Peyer's patch (tissue), 4 donors: ENCODE results near the gene TES. TPM values are rescaled to one million over a fixed set of nuclear protein-coding genes. Genes with fewer than 3 reads are reported as not detected.

Source experiments
- DNase-seq, 3 donors: peaks; one replicate each; pipeline ENCODE4 v3.0.0-alpha.2; 2017 to 2019
- H3K27ac ChIP-seq, 4 donors: fragments of 200-600 bp; sonication (generic); one replicate each; pipeline ENCODE4 v1.5.1; 2016 to 2019
- H3K27me3 ChIP-seq, 2 donors: fragments of 200-600 bp; sonication (generic); one replicate each; pipeline ENCODE4 v1.5.1; 2019
- H3K36me3 ChIP-seq, 3 donors: fragments of 200-600 bp; sonication (generic); one replicate each; pipeline ENCODE4 v1.5.1; 2016 to 2019
- H3K4me1 ChIP-seq, 4 donors: fragments of 200-600 bp; sonication (generic); one replicate each; pipeline ENCODE4 v1.5.1; 2016 to 2019
- H3K4me3 ChIP-seq, 4 donors: fragments of 200-600 bp; sonication (generic); 1 replicate in 3 of 4; 2 replicates in 1 of 4; pipeline ENCODE4 v1.5.1; 2016 to 2019; ENCODE audit warnings: mild to moderate bottlenecking in 1 of 4
- H3K9me3 ChIP-seq, 4 donors: fragments of 200-600 bp; sonication (generic); one replicate each; pipeline ENCODE4 v1.5.1; 2016 to 2019; ENCODE audit warnings: mild to moderate bottlenecking in 1 of 4
- CTCF ChIP-seq, 6 experiments: fragments of 450-650 bp in 4 of 6; fragments of 200-600 bp in 2 of 6; sonication (generic) in 1 of 6; IDR thresholded peaks; one replicate each; pipeline ENCODE4 v1.5.1; 2017 to 2019; ENCODE audit warnings: antibody characterized with exemption in 6 of 6, mild to moderate bottlenecking in 3 of 6, moderate library complexity in 1 of 6
- POLR2A ChIP-seq, 2 donors: fragments of 450-650 bp; IDR thresholded peaks; one replicate each; pipeline ENCODE4 v1.5.1; 2017; ENCODE audit warnings: antibody characterized with exemption in 2 of 2, mild to moderate bottlenecking in 2 of 2, moderate library complexity in 2 of 2
- total RNA-seq, 4 donors: library from RNA; depleted of rRNA; stranded (reverse); fragments of >200 nt; gene quantifications; one replicate each; pipeline ENCODE4 v1.1.0, GENCODE V29; 2016

Gene TES
- total RNA-seq, 4 donors from 2014 or later, result 62.7 to 97.4 (median 69.6) TPM

GRCh38 chr7:116259871-116260440 lies 49.6 kb downstream of the TES start:
- Histone ChIP-seq H3K36me3 (peaks cover 0 to 11% (median 0%) of the 10 kb centered on the region in 3 donors), H3K27me3 (no peaks in the 10 kb centered on the region), H3K27ac (no peak overlapping the region), H3K4me1 (no peaks in the 10 kb centered on the region), H3K4me3 (no peak overlapping the region), H3K9me3 (no peaks in the 10 kb centered on the region)
- TF ChIP-seq POLR2A (IDR thresholded peaks at IDR 0.05) (no peak), CTCF (IDR thresholded peaks at IDR 0.05) (no peak)
- DNase-seq, result no peak

GRCh38 chr7:116261904-116262303 lies 51.6 kb downstream of the TES start:
- no peaks in the 10 kb centered on the region for H3K9me3 ChIP-seq
- H3K36me3 ChIP-seq, result peaks cover 0 to 9% (median 0%) of the 10 kb centered on the region in 3 donors
- H3K27ac ChIP-seq, result no peak overlapping the region
- no peak for TF ChIP-seq CTCF (IDR thresholded peaks at IDR 0.05)
- TF ChIP-seq POLR2A (IDR thresholded peaks at IDR 0.05), result no peak
- H3K4me1 ChIP-seq, result no peaks in the 10 kb centered on the region
- no peaks in the 10 kb centered on the region for H3K27me3 ChIP-seq
- no peak overlapping the region for H3K4me3 ChIP-seq
- DNase-seq, result no peak

- no peaks in the 10 kb centered on the region for H3K4me1 ChIP-seq
- H3K36me3 ChIP-seq, result no peaks in the 10 kb centered on the region
- H3K27me3 ChIP-seq, result no peaks in the 10 kb centered on the region
- DNase-seq, result no peak
- H3K27ac ChIP-seq, result no peak overlapping the region
- no peaks in the 10 kb centered on the region for H3K9me3 ChIP-seq
- TF ChIP-seq CTCF (IDR thresholded peaks at IDR 0.05), result no peak
- no peak for TF ChIP-seq POLR2A (IDR thresholded peaks at IDR 0.05)
- no peak overlapping the region for H3K4me3 ChIP-seq
Measured at GRCh38 chr7:116265881-116266280, 55.5 kb downstream of the TES start.

- DNase-seq, result no peak
- Histone ChIP-seq H3K36me3 (no peaks in the 10 kb centered on the region), H3K27ac (peak overlapping the region in 1 of 4 donors; percentile 3), H3K4me1 (no peaks in the 10 kb centered on the region), H3K27me3 (no peaks in the 10 kb centered on the region), H3K4me3 (no peak overlapping the region), H3K9me3 (no peaks in the 10 kb centered on the region)
- no peak for TF ChIP-seq POLR2A (IDR thresholded peaks at IDR 0.05)
- no peak for TF ChIP-seq CTCF (IDR thresholded peaks at IDR 0.05)
Measured at GRCh38 chr7:116269466-116269865, 59.1 kb downstream of the TES start.

- TF ChIP-seq CTCF (IDR thresholded peaks at IDR 0.05), result no peak
- TF ChIP-seq POLR2A (IDR thresholded peaks at IDR 0.05), result no peak
- H3K4me1 ChIP-seq, result no peaks in the 10 kb centered on the region
- no peak for DNase-seq
- H3K27ac ChIP-seq, result peak overlapping the region in 1 of 4 donors; percentile 74
- H3K9me3 ChIP-seq, result no peaks in the 10 kb centered on the region
- no peaks in the 10 kb centered on the region for H3K27me3 ChIP-seq
- H3K4me3 ChIP-seq, result no peak overlapping the region
- H3K36me3 ChIP-seq, result no peaks in the 10 kb centered on the region
Measured at GRCh38 chr7:116271161-116271913, 61.0 kb downstream of the TES start.
